HG03432 (cell line): Measurements from ENCODE around the gene GPR84.
"Not testable (repeated sequence)": the region's sequence is repeated elsewhere in the genome, so short reads cannot be mapped to it uniquely, and the experiment has no call there.

Source experiments
- ATAC-seq: cut with Tn5 transposase; IDR thresholded peaks from one replicate; pipeline ENCODE4 v1.9.1; 2021; ENCODE audit warnings: mild to moderate bottlenecking, moderate library complexity; ENCODE audit not compliant: unreplicated experiment

GPR84 gene

DNA sequence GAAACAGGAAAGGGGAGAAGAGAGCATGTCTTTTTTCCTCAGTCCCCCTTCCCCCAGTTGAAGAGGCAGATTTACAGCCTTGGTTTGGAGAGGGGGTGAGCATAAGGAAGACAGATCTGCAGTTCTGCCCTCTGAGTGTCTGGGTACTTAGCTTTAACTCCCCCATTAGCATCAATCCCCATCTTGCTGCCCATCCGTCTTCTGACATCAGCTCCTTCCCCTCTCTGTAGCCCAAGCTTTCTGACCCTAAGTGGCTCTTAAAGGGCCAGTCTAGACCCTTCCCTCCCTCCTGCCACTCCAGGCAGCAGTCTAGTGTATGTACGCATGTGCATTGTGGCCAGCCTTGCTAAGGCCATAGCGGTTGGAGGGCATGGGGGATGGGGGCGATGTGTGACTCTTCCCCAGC is 7.3 kb downstream of the GPR84 start:
- no peak for ATAC-seq

DNA sequence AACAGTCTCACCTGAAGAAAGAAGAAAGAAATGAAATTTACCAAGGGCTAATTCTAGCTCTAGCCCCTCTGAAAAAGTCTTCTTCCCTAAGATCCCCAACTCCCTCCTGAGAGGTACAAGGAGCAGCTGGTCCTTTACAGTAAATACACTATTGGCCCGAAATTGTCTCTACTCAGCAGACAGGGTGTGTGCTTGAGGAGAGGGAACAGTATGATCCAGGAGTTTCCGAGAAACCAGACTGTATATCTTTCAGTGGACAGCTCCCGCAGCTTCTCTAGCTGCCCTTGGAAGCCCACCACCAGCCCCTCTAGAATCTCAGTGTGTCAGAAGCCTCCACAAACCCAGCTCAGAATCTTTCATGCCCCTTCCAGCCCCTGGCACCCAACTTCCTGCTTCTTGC is 8.1 kb downstream of the GPR84 start:
- ATAC-seq, result no peak

DNA sequence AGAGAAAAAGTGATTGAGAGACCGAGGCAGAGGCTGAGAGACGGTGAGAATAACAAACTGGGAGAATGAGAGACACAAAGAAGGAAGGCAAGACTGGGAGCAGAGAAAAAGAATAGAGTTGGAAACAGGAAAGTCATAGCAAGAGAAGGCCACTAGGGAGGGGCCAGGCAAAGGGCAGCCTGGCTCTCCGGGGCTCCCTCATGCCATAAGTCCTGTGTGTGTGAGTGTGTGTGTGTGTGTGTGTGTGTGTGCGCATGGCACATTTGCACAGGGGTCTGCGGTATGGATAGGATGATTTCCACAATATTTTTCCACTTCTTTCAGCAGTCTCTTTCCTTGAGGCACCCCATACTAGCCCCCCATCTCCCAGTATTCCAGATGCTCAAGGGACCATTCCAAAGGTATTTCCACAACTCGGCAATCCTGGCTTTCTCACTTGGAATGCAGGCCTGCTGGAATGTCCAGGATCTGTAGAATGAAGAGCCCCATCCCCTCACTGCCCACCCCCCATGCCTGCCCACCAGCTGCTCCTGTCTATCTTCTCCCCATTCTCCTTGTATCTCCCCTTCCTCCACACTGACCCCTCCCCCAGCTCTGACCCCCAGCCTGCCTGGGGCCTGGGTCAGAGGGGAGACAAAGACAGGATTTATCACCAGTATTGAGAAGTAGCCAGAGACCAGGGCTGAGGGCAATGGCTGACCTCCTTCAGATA is 9.0 kb downstream of the GPR84 start:
- no peak for ATAC-seq

DNA sequence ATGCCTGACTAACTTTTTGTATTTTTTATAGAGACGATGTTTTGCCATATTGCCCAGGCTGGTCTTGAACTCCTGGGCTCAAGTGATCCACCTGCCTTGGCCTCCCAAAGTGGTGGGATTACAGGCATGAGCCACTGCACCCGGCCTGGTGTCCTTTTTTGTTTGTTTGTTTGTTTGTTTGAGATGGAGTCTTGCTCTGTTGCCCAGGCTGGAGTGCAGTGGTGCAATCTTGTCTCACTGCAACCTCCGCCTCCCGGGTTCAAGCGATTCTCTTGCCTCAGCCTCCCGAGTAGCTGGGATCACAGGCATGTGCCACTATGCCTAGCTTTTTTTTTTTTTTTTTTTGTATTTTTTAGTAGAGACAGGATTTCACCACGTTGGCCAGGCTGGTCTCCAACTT is 10.0 kb downstream of the GPR84 start:
- ATAC-seq, result not testable (repeated sequence)

DNA sequence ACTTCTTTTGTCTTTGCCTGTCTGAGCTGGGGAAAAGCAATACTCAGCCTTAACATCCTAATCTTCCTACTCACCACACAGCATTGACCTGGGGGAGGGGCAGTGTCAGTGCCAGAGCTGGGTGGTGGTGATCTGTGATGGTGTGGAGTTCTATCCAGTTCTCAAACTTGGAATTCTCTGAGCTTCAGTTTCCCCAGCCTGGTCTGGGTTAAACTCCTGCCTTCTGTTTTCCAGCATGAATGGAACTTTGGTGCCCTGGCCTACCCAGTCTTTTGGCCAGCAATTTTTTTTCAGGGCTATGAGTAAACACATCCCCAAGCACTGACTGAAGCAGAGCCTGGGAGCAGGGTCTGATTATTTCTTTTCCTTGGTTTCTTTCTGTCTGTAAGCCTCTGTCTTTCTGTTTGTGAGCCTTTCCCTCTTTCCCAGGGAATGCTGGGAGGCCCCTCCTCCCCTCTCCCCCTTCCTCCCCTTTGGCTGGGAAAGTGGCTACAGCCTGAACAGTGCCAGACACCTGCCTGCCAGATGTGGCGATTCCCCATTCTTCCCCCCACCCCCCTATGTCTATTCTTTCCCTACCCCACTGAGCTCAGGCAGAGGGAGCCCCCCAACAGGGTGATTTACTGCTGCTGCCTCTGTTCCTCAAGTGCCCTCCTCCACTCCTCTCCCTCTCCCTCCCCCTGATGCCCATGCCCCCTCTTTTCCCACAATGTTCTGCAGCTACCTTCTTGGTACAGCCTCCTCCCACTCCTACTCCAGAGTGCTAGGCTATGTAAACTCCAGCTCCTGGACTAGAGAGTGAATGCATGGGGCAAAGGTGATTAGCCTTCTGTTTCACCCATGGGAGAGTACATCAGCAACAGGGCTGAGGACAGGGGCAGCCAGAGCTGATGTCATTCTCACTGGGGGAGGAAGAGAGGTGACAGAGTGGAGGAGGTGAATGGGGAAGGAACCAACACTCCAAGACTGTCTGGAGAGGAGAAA is 11.1 kb downstream of the GPR84 start:
- no peak for ATAC-seq

DNA sequence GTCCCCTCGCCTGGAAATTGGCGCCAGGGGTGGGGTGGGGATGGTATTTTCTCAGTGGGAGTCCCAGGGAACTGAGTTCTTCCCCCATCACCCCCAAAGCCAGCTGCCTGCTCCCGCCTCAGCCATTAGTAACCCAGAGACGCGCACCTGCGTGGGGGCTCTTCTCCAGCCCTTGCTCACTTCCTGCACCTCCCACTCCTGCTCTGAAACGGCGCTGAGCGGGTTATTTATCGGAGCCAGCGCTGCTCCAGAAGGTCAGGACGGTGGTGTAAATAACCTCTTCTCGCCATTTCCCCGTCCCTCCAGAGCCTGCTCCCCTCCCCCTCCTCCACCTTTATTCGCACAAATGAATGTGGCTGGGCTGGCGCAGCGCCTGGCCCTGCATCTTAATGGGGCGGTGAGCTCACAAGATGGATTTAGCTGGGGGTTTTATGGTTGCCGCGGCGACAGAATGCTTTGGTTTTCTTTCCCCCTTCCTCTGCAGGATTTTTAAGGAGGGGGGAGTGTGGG is 12.2 kb downstream of the GPR84 start:
- no peak for ATAC-seq

DNA sequence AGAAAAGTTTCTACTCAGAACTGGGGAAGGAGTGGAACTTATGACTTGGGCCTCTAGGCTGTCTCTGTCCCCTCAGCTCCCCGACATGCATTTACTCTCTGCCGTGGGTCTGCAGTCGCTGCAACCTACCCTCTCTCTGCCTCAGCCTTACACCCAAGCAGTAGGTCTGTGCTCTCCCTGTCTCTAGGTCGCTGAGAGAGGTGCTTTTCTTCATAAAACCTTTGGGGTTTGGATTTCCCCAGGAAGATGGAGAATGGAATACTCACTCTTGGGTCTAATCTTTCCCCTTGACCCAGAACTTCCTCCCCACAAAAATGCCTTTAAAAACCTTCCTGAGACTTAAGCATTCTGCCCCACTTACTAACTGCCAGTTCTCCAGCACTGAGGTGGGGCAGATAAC is 12.9 kb downstream of the GPR84 start:
- no peak for ATAC-seq

DNA sequence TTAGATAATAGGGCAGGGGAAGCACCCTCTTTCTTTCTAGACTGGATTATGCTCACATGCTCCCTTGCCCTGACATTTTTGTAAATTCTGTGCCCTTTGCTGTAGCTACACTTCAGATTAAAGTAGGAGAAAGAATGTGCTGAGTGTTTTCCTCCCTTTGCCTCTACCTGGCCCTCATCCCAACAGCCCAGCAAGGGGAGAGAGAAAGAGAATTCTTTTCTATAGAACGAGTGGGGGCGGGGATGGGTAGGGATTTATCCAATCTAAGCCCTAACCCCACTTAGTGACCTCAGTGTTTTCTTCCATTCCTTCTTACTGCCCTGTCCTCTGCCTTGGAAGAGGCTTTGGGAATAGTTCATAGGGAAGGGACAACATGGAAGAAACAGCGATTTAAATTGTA is 13.5 kb downstream of the GPR84 start:
- ATAC-seq, result no peak

DNA sequence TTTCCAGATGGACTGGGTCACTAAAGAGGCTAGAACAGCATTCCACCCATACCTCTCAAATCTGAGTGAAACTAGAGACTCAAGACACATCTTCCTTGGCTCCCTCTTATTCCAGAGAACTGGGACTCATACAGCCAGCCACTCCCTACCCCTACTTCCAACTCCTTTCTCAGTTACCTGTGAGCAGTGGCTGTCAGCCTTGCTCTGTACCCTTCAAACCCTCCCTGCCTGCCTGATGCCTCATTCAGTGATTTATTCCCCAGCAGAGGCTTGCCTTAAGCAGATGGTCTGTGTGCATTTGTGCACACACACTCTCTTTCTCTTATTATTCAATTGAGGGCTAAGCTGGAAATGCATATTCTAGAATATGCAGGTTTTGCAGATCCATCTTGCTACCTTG is 14.6 kb downstream of the GPR84 start:
- no peak for ATAC-seq

DNA sequence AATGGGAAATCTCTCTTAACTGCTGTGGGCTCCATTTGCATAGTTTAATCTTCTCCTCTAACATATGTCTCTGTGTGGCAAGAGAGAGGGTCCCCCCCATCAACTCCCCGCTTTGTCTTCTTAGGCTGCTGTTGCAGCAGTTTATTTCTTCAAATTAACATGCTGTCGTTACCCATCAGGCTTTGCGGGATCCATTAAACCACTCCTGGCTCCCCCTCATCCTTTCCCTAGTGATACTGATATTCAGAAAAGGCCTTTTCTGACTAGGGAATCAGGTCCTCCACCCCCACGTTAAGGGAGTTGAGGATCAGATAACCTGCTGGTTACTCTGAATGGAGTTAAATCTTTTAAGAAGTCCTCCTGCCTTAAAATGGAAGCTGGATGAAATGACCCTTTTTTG is 15.2 kb downstream of the GPR84 start:
- no peak for ATAC-seq

DNA sequence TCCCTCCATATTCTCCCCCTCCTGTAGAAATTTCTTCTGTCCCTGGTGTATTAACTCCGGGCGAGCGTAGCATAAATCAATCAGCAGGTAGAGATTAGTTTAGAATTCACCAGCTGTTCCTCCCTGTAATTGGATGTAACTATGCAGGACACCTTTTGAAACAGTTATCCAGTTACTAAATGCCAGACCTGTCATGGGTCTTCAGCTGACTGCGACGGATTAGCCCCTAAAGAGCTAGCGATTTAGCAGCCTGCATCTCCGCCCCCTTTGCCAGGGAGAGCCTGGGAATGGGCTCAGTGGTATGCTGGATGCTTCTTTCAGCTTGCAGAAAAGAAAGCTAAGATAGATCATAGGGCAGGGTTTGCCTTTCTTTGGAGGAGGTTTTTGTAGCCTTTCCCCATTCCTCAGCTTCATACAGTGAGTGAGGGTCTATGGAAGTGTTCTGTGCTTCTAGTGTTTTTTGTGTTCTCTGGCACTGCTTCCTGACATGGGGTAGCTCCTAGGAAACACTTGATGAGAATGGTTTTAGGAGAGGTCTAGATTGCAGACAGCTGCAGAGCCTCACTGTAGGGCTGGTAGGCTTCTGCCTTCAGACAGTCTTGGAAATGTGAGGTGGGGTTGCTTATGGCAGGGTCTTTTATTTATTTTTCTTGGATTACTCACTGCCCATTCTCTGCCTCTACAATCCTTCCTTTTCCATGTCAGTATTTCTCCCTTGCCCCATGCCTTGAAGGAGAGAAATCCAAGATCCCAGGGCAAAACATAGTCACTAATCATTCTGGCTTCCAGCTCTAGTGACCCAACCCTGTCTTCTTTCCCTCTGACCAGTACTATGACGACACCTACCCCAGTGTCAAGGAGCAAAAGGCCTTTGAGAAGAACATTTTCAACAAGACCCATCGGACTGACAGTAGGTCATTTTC is 22.6 kb downstream of the GPR84 start:
- ATAC-seq, result no peak

DNA sequence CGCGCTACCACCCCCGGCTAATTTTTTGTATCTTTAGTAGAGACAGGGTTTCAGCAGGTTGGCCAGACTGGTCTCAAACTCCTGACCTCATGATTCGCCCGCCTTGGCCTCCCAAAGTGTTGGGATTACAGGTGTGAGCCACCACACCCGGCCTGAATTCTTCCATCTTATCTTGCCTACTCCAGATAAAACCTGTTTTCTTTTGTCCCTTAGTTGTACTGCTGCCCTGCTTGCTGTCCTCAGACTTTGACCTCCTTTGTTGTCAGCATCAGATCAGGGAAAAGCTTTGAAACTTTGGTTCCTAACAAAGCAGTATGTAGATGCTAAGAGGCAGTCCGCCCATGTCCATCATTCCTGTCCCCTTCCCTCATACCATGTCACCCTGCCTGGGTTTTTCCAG is 23.4 kb downstream of the GPR84 start:
- ATAC-seq, result no peak

DNA sequence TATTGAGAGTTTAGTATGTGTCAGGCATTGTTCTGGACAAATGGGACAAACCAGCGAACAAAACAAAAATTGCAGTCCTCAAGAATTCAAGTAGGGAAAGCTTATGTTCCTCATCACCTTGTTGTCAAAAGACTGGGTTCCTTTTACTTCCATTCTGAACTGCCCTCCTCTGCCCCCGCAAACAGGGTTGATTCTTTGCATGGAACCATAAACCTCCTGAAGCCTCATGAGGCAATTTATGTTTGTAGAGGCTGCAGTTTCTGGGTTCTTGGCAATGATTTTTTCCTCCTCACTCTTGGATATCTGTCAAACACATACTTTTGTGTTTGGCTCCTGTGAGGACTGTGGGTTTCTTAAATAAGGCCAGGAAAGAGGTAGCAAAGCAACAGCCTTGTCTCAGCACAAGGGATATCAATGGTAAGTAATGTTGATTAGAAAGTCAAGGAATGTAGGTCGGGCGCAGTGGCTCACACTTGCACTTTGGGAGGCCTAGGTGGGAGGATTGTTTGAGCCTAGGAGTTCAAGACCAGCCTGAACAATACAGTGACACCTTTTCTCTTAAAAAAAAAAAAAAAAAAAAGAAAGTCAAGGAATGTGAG is 25.5 kb downstream of the GPR84 start:
- no peak for ATAC-seq

DNA sequence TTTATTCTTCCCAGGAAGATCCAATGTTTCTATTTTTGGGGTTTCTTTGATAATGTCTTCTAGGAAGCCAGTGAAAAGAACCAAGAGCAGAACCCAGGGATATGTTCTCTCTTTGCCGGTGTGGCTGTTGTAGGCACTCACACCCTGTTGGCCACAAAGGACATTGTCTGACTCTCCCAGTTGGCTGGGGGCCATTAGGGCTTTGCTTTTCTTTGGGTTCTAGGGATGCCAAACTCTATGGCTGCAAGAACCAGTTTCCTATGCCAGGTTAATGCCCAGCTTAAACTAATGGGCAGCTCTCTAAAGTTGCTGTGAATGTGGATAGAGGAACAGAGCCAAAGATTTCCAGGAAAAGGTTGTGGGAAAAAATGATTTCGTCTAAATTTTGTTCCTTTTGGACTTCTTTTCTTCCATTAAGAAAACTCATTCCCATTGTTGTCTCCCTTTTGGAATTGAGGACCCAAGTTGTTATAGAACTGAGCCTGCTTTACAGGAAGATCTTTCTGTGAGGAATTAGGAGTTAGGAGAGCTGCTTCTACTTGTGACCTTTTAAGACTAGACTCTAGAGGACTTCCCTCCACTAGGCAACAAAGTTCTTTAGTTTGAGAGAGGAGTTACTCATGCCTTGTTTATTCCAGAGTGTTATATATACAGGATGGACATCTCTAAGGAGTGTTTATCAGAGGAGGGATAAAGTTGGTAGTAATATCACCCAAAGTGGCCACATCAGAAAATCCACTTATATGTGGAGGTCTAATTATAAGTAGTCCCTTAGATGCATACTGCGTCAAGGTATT is 26.2 kb downstream of the GPR84 start:
- no peak for ATAC-seq

DNA sequence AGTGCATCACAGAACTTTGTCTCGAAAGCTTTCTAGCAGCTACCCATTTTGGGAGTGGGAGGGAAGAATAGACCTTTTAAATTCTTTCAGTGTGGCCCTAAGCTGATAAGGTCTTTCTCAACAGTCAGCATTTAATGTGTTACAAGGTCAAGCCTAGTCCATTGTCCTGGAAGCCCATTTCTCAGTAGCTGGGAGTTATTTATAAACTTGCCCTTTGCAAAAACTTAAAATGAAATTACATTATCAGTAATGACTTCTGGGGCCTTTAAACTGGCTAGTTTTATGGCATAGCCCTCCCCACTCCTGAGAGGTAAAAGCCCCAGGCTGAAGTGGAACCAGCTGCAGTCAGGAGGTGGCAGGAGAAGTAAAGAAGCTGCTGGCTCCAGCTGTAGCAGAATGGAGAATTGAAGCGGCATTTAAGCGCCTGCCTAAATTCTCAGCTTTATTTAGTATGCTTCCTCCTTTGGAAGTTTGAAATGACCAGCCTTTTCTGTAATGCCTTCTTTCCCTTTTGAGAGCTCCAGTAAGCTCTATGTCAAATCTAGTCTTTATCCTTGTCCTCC is 26.9 kb downstream of the GPR84 start:
- no peak for ATAC-seq

DNA sequence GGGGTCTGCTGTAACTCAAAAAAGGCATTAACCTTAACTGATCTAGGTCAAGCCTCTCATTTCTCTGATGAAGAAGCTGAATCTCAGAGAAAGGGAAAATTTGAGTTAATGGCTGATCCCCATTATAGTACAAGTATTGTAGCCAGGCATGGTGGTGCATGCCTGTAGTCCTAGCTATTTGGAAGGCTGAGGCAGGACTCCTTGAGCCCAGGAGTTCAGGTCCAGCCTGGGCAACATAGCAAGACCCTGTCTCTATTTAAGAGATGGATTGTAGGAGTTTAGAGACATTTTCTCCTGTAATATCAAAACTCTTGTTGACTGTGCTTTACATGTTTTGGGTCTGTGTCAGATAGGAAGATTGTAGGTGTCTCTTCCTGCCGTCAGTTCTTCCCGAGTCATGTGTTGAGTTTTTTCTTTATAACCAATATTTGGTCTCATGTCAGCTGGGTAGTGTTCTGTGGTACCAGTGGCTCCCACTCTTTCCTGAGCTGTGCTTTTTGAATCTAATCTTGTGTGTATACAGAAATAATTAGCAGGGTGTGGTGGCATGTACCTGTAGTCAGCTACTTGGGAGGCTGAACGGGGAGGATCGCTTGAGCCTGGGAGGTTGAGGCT is 30.8 kb downstream of the GPR84 start:
- no peak for ATAC-seq

DNA sequence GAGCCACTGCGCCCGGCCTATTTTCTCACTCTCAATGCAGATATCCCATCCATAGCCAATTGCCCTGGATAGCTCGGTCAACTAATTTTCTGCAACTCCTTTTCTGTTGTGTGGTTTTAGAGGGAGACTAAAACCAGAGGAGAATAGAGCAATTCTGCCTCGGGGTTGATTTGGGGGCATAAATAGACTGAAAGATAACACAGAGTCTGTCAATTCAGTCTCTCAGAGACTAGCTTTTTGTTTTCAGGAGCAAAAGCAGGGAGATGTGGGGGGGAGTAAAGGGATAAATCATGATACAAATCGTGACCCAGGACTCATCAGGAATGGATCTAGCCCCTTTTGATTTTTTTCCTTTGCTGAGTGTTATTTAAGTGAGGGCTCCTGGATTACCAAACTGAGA is 32.8 kb downstream of the GPR84 start:
- ATAC-seq, result no peak

DNA sequence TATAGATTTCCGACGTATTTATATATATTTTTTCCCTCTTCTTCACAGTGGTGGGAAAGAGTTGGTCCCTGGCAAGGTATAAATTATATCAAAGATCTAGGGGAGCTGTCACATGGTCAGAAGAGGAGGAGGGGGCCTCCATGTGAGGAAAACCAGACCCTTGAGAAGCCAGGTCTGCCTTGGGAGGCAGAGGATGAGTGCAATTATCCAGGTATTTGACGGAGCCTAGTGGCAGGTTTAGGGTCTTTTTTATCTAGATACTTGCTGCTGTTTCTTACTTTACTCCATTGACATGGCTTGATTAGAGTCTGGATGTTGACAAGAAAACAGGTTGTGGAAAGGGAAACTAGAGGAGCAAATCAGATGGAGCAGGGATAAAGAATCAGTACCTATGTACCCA is 33.8 kb downstream of the GPR84 start:
- no peak for ATAC-seq

DNA sequence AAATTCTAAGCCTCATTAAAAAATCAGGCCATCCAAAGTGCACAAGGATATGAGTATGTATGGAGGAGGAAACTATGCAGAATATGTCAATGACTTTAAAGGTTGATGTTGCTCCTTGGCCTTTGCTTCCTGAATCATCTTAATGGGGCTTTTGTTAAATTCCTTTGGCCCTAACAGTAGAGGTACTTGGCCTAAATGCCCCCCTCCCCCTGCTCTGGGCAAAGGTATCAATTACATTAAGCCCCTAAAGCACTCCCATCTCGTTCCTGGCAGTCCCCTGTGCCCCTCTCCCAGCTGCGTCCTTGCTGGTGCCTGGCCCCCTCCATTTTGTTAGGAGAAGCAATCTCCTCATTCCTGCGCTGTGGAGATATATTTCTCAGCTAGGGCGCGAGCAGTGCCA is 34.5 kb downstream of the GPR84 start:
- no peak for ATAC-seq
